MM.1S (cell line): Measurements from ENCODE around the gene CTNNA3.

Experiments
- DNase-seq: peaks from one replicate; pipeline ENCODE4 v3.0.0-alpha.2; 2015
- H2AFZ ChIP-seq: fragments of 300-600 bp; sonication (generic); 2 replicates; pipeline ENCODE4 v1.6.0; 2016; ENCODE audit warnings: antibody characterized with exemption, low read length
- H3F3A ChIP-seq: fragments of 300-600 bp; sonication (generic); 2 replicates; pipeline ENCODE4 v1.6.1; 2016; ENCODE audit warnings: mild to moderate bottlenecking, antibody characterized with exemption, low read length, moderate library complexity, mixed read lengths; ENCODE audit not compliant: insufficient read depth
- H3K27ac ChIP-seq: fragments of 300-600 bp; sonication (generic); 2 replicates; pipeline ENCODE4 v1.5.1; 2016; ENCODE audit warnings: mild to moderate bottlenecking, low read length
- H3K27me3 ChIP-seq: fragments of 300-600 bp; sonication (generic); replicated peaks from 2 replicates; pipeline ENCODE4 v1.6.0; 2016; ENCODE audit warnings: low read length; ENCODE audit not compliant: insufficient read depth
- H3K36me3 ChIP-seq: fragments of 300-600 bp; sonication (generic); replicated peaks from 2 replicates; pipeline ENCODE4 v1.6.1; 2016; ENCODE audit warnings: mild to moderate bottlenecking, low read length, mixed read lengths; ENCODE audit not compliant: insufficient read depth
- H3K4me1 ChIP-seq: fragments of 300-600 bp; sonication (generic); 2 replicates; pipeline ENCODE4 v1.6.1; 2016; ENCODE audit warnings: low read length, mixed read lengths
- H3K4me2 ChIP-seq: fragments of 300-600 bp; sonication (generic); 2 replicates; pipeline ENCODE4 v1.6.0; 2016; ENCODE audit warnings: low read depth, low read length
- H3K4me3 ChIP-seq: fragments of 300-600 bp; sonication (generic); 2 replicates; pipeline ENCODE4 v1.5.1; 2016; ENCODE audit warnings: low read length, mixed read lengths
- H3K79me2 ChIP-seq: fragments of 300-600 bp; sonication (generic); 2 replicates; pipeline ENCODE4 v1.6.1; 2016; ENCODE audit warnings: mixed run types, low read length, mixed read lengths
- H3K9ac ChIP-seq: fragments of 300-600 bp; sonication (generic); 2 replicates; pipeline ENCODE4 v1.6.1; 2016; ENCODE audit warnings: low read length, mixed read lengths
- H3K9me2 ChIP-seq: fragments of 300-600 bp; sonication (generic); replicated peaks from 2 replicates; pipeline ENCODE4 v1.6.1; 2016; ENCODE audit warnings: mild to moderate bottlenecking, low read length, mixed read lengths; ENCODE audit not compliant: insufficient read depth
- H3K9me3 ChIP-seq: fragments of 300-600 bp; sonication (generic); replicated peaks from 2 replicates; pipeline ENCODE4 v1.6.1; 2016; ENCODE audit warnings: mild to moderate bottlenecking, low read length, mixed read lengths; ENCODE audit not compliant: insufficient read depth
- H4K20me1 ChIP-seq: fragments of 300-600 bp; sonication (generic); 2 replicates; pipeline ENCODE4 v1.6.1; 2016; ENCODE audit warnings: mild to moderate bottlenecking, low read length, moderate library complexity, mixed read lengths; ENCODE audit not compliant: insufficient read depth
- CTCF ChIP-seq: fragments of 300-600 bp; sonication (generic); IDR thresholded peaks from 2 replicates; pipeline ENCODE4 v1.5.1; 2016; ENCODE audit warnings: antibody characterized with exemption, low read length, mixed read lengths
- EZH2 ChIP-seq: fragments of 300-600 bp; sonication (generic); optimal IDR thresholded peaks from 2 replicates; pipeline ENCODE3; 2017; ENCODE audit warnings: low read depth, mild to moderate bottlenecking, antibody characterized with exemption, low read length, mixed read lengths
- EZH2phosphoT487 ChIP-seq: fragments of 300-600 bp; sonication (generic); IDR thresholded peaks from 2 replicates; pipeline ENCODE4 v1.6.1; 2018; ENCODE audit warnings: antibody characterized with exemption, low read length

The CTNNA3 gene

GRCh38 chr10:66942407-66942806 lies 753.6 kb downstream of the CTNNA3 start:
- Histone ChIP-seq H3K4me1 (no peaks in the 10 kb centered on the region), H2AFZ (no peak overlapping the region), H3K27ac (no peak overlapping the region), H3K79me2 (no peaks in the 10 kb centered on the region), H3K9ac (no peak overlapping the region), H3K9me3 (no peaks in the 10 kb centered on the region), H3K4me3 (no peak overlapping the region), H4K20me1 (no peaks in the 10 kb centered on the region), H3K4me2 (no peak overlapping the region), H3K36me3 (no peaks in the 10 kb centered on the region), H3F3A (no peaks in the 10 kb centered on the region), H3K27me3 (no peaks in the 10 kb centered on the region), H3K9me2 (no peaks in the 10 kb centered on the region)
- DNase-seq, result no peak
- TF ChIP-seq CTCF, result no peak
- TF ChIP-seq EZH2, result no peak
- no peak for TF ChIP-seq EZH2phosphoT487

GRCh38 chr10:66941491-66941890 lies 754.5 kb downstream of the CTNNA3 start:
- H3K4me1 ChIP-seq, result no peaks in the 10 kb centered on the region
- no peak overlapping the region for H3K27ac ChIP-seq
- no peaks in the 10 kb centered on the region for H3K9me3 ChIP-seq
- no peak overlapping the region for H3K9ac ChIP-seq
- H3K9me2 ChIP-seq, result no peaks in the 10 kb centered on the region
- TF ChIP-seq EZH2phosphoT487 (no peak), EZH2 (no peak), CTCF (no peak)
- H3K4me3 ChIP-seq, result no peak overlapping the region
- H3K27me3 ChIP-seq, result no peaks in the 10 kb centered on the region
- no peak for DNase-seq
- no peaks in the 10 kb centered on the region for H3K79me2 ChIP-seq
- no peaks in the 10 kb centered on the region for H3F3A ChIP-seq
- H3K4me2 ChIP-seq, result no peak overlapping the region
- no peak overlapping the region for H2AFZ ChIP-seq
- H4K20me1 ChIP-seq, result no peaks in the 10 kb centered on the region
- no peaks in the 10 kb centered on the region for H3K36me3 ChIP-seq

- Histone ChIP-seq H3K9me2 (no peaks in the 10 kb centered on the region), H4K20me1 (no peaks in the 10 kb centered on the region), H3K27ac (no peak overlapping the region), H3K27me3 (no peaks in the 10 kb centered on the region), H3K4me3 (no peak overlapping the region), H3K4me2 (no peak overlapping the region), H3K79me2 (no peaks in the 10 kb centered on the region), H3F3A (no peaks in the 10 kb centered on the region), H3K9ac (no peak overlapping the region), H2AFZ (no peak overlapping the region), H3K9me3 (no peaks in the 10 kb centered on the region), H3K4me1 (no peaks in the 10 kb centered on the region), H3K36me3 (no peaks in the 10 kb centered on the region)
- DNase-seq, result no peak
- TF ChIP-seq EZH2, result no peak
Observed at GRCh38 chr10:66940965-66941364, 755.0 kb downstream of the CTNNA3 start.

- Histone ChIP-seq H3K27ac (no peak overlapping the region), H3K9me2 (no peaks in the 10 kb centered on the region), H3K9me3 (no peaks in the 10 kb centered on the region), H4K20me1 (no peaks in the 10 kb centered on the region), H3K36me3 (no peaks in the 10 kb centered on the region), H3F3A (no peaks in the 10 kb centered on the region), H3K4me2 (no peak overlapping the region), H3K9ac (no peak overlapping the region), H3K4me3 (no peak overlapping the region), H3K27me3 (no peaks in the 10 kb centered on the region), H3K79me2 (no peaks in the 10 kb centered on the region), H3K4me1 (no peaks in the 10 kb centered on the region), H2AFZ (no peak overlapping the region)
- TF ChIP-seq EZH2phosphoT487 (no peak), EZH2 (no peak), CTCF (no peak)
- DNase-seq, result no peak
Observed at GRCh38 chr10:66934711-66935110, 761.3 kb downstream of the CTNNA3 start.
